Coronary artery (tissue), 2 donors: ENCODE results near the gene RGS6.
A peak's percentile ranks its signal among the peaks of the same experiment; 100 is the strongest.

Experiments
- DNase-seq: peaks from one replicate; pipeline ENCODE4 v3.0.0-alpha.2; 2017; ENCODE audit warnings: low spot score
- H3K27ac ChIP-seq, 2 donors: fragments of 200-600 bp; sonication (generic); one replicate each; pipeline ENCODE4 v1.5.1; 2016 to 2019
- H3K4me3 ChIP-seq: fragments of 200-600 bp; sonication (generic); 2 replicates; pipeline ENCODE4 v1.5.1; 2016; ENCODE audit warnings: mild to moderate bottlenecking, moderate library complexity
- CTCF ChIP-seq: fragments of 200-600 bp; sonication (generic); IDR thresholded peaks from one replicate; pipeline ENCODE4 v1.5.1; 2019; ENCODE audit warnings: antibody characterized with exemption

Gene RGS6

GRCh38 chr14:72562300-72562699 lies 630.1 kb downstream of the RGS6 start:
- H3K27ac ChIP-seq: no peak overlapping the region
- no peak for TF ChIP-seq CTCF
- no peak overlapping the region for H3K4me3 ChIP-seq
- DNase-seq: no peak

GRCh38 chr14:72563676-72564075 lies 631.4 kb downstream of the RGS6 start:
- Histone ChIP-seq H3K27ac (no peak overlapping the region), H3K4me3 (no peak overlapping the region)
- DNase-seq: no peak
- no peak for TF ChIP-seq CTCF

GRCh38 chr14:72565149-72565559 lies 632.9 kb downstream of the RGS6 start:
- DNase-seq: no peak
- H3K27ac ChIP-seq: peak overlapping the region; percentile 60 to 62
- TF ChIP-seq CTCF: no peak

GRCh38 chr14:72565917-72566316 lies 633.7 kb downstream of the RGS6 start:
- no peak overlapping the region for H3K4me3 ChIP-seq
- no peak for DNase-seq
- no peak for TF ChIP-seq CTCF
- peak overlapping the region; percentile 60 to 62 for H3K27ac ChIP-seq

More at GRCh38 chr14:72565149-72565559, 632.9 kb downstream of the RGS6 start:
- H3K4me3 ChIP-seq: no peak overlapping the region

- no peak overlapping the region for H3K4me3 ChIP-seq
- TF ChIP-seq CTCF: no peak
- H3K27ac ChIP-seq: no peak overlapping the region
- DNase-seq: no peak
Observed at GRCh38 chr14:72567226-72567625, 635.0 kb downstream of the RGS6 start.

- no peak for DNase-seq
- H3K27ac ChIP-seq: no peak overlapping the region
- no peak overlapping the region for H3K4me3 ChIP-seq
- no peak for TF ChIP-seq CTCF
Observed at GRCh38 chr14:72568296-72568992, 636.2 kb downstream of the RGS6 start.

GRCh38 chr14:72573725-72574417 lies 641.6 kb downstream of the RGS6 start:
- no peak overlapping the region for H3K27ac ChIP-seq

More at GRCh38 chr14:72573725-72574417, 641.6 kb downstream of the RGS6 start:
- H3K4me3 ChIP-seq: no peak overlapping the region
- TF ChIP-seq CTCF: no peak
- DNase-seq: no peak
